Neural progenitor cell (in vitro differentiated cells): Measurements from ENCODE around the gene FES.

Experiments
- CTCF ChIP-seq: fragments of 200-600 bp; sonication (generic); IDR thresholded peaks from 2 replicates; pipeline ENCODE4 v1.5.1; 2017; ENCODE audit warnings: antibody characterized with exemption, mild to moderate bottlenecking
- EZH2 ChIP-seq: fragments of 200-600 bp; sonication (generic); IDR thresholded peaks from 2 replicates; pipeline ENCODE4 v1.6.1; 2017; ENCODE audit warnings: antibody characterized with exemption, mild to moderate bottlenecking, moderate library complexity
- EZH2phosphoT487 ChIP-seq: fragments of 200-600 bp; sonication (generic); IDR thresholded peaks from 2 replicates; pipeline ENCODE4 v1.6.1; 2017; ENCODE audit warnings: antibody characterized with exemption

DNA sequence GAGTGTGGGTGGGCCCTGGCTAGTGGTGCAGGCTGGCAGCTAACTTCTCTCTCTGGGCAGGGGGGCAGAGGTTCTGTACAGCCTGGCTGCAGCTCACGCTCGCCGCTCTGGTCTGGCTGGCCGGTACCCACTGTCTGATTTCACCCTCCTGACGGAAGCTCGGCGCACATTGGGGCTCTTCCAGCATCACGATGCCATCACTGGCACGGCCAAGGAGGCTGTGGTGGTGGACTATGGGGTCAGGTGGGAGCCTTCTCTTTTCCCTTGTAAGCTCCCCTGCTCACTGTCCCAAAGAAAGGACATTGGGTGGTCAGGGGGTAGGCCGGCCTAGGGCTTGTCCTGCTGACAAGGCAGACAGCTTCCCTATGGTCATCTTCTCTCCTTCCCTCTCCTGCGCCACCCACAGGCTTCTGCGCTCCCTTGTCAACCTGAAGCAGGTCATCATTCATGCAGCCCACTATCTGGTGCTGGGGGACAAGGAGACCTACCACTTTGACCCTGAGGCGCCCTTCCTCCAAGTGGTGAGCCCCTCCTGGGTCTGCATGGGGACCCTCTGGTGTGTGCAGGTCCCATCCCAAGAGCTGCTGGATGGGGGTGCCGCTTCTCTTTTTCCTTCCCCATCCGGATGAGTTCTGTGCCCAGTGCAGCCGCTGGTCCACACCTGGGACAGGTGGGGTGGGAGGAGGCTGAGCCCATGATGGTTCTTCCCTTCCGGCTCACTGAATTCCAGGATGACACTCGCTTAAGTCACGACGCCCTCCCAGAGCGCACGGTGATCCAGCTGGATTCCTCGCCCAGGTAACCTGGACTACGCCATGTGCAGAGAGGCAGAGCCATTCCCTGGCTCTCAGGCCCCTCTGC, 26.4 kb downstream of the FES start:
- TF ChIP-seq CTCF (no peak), EZH2 (no peak), EZH2phosphoT487 (no peak)
